Measurements from ENCODE around the gene ATP10B. TPM values are rescaled to one million over a fixed set of nuclear protein-coding genes. Genes with fewer than 3 reads are reported as not detected.

The ATP10B gene, protein sequence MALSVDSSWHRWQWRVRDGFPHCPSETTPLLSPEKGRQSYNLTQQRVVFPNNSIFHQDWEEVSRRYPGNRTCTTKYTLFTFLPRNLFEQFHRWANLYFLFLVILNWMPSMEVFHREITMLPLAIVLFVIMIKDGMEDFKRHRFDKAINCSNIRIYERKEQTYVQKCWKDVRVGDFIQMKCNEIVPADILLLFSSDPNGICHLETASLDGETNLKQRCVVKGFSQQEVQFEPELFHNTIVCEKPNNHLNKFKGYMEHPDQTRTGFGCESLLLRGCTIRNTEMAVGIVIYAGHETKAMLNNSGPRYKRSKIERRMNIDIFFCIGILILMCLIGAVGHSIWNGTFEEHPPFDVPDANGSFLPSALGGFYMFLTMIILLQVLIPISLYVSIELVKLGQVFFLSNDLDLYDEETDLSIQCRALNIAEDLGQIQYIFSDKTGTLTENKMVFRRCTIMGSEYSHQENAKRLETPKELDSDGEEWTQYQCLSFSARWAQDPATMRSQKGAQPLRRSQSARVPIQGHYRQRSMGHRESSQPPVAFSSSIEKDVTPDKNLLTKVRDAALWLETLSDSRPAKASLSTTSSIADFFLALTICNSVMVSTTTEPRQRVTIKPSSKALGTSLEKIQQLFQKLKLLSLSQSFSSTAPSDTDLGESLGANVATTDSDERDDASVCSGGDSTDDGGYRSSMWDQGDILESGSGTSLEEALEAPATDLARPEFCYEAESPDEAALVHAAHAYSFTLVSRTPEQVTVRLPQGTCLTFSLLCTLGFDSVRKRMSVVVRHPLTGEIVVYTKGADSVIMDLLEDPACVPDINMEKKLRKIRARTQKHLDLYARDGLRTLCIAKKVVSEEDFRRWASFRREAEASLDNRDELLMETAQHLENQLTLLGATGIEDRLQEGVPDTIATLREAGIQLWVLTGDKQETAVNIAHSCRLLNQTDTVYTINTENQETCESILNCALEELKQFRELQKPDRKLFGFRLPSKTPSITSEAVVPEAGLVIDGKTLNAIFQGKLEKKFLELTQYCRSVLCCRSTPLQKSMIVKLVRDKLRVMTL (N-terminal part only)
- not detected in 2 replicates for total RNA-seq

DNA sequence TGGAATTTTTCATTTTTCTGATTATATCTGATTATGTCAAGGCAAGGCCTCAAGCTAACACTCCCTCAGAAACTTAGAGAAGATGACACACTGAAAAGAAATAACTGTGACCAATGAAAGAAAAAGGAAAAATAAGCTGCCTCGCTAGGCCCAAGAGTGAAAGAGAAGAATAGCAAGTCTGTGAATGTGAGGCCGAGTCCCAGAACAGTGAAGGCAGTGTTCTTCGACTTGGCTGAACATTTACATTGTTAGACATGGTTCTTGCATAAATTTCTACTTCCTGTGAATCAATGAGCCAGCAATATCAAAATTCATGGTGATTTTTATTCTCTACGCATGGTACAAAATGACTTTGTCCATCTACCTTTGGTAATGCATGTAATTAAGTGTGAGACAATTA lies at the start of gene ATP10B:
ATP10B (minus strand) TSS at position 163 of the 400 bp plus-strand sequence. CDS start 164,137 bp downstream, outside the sequence.

